Activated T-helper 9 cell treated with anti-CD3 and anti-CD28 coated beads, Interleukin-2, amount 50 U/mL, for 16 hours (primary cell): Measurements from ENCODE around the gene CACNG7.
A peak's percentile ranks its signal among the peaks of the same experiment; 100 is the strongest.

ENCODE experiments used
- DNase-seq: peaks from one replicate; pipeline ENCODE4 v3.0.0-alpha.2; 2020; ENCODE audit warnings: low read depth

Gene CACNG7

DNA sequence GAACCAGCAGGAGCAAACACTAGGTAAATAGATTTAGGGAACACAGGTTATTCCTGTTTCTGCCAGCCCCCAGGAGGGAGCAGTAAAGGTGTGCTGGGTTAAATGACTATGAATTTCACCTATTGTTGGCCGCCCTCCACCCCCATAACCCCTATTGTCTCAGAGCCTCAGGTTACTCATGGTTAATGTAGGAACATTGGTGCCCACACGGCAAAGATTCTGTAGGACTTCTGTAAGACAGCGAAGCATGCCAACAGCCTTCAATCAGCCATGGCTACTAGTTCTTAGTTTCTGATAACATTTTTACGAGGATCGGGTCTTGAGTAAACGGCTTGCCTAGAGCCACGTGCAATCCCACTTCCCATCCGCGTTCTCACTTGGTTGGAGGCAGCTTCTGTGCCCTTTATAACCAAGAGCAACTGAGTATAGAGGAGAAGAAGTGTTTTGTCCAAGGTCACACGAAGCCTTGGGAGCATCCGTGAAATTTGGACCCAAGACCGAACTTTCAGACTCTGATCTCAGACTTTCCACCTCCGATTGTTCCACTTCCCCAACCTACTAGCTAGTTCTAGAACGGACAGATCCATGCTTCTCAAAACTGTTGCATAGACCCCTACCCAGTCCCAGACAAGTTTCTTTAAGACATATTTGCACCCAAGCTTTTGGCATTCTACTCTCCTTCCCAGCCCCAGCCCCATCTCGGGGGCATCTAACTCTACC, 48.5 kb downstream of the CACNG7 start:
- DNase-seq = no peak

DNA sequence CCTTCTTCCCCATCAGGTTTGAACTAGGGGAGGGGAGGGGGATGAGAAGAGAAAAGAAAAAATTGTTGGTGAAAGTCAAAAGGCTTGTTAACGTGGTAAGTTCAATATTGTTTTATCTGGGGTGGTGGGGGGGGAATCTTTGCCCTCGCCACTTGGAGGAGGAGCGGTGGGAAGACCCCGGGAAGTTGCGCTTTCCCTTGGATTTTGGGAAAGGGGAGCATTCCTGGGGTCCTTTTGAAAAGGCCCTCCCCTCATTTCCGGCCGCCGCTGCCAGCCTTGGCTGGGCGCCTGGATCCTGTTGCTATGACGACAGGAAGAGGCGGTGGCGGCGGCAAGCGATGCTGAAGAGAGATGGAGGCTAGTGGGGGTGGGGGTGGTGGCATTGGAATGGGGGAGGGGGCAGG, 49.1 kb downstream of the CACNG7 start:
- no peak for DNase-seq

DNA sequence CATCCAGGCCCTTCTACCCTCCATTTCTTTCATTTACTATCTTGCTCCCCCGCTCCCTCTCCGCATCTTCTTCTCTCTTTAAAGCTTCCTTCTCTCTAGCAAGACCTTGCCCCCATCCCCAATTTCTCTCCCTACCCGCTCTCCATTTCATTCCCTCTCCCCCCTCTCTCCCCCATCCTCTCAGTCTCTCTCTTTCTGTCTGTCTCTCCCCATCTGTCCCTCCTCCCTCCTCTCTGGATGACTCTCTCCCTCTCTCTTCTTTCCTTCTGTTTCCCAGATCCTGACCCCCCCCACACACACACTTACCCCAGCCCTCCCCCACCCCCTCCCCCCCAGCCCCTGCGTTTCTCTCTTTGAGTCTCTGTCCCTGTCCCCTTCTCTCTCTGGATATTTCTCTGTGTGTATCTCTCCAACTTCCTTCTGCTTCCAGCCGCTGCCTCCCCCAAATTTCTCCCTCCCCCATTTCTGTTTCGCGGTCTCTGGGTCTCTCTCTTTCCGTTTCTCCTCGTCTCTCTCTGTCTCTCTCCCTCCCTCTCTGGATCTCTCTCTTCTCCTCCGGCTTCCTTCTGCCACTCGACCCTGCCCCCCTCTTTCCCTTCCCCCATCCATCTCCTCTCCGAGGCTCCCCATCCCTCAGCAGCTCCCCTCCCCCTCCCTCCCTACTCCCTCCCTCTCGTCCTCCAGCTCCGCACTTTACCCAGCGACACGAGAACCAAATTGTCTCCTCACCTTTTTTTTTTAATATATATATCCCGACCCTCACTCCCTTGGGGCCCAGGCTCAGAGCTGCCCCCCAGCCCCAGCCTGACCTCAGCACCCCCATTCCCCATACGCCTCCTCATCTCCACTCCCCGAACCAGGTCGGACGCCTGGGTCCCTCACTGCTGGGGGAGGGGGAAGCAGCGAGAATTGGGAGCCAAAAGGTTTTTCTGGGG, 50.0 kb downstream of the CACNG7 start:
- no peak for DNase-seq

DNA sequence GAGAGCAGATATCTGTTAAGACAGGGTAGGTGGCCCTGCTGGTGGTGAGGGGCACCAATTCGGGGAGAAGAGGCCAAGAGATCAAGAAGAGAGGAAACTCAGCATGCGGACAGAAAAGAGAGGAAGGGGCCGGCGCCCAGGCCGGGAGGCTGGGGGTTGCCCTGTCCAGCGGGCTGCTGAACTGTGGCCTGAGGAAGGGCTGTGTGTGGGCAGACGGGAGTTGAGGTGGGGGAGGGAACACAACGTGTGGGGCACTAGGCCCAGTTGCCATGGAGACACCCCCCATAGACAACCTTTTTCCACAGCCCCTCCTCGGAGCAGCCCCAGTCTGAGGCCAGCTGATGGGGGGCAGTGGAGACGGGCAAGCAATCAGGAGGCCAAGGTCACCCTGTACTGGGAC, 51.1 kb downstream of the CACNG7 start:
- no peak for DNase-seq

DNA sequence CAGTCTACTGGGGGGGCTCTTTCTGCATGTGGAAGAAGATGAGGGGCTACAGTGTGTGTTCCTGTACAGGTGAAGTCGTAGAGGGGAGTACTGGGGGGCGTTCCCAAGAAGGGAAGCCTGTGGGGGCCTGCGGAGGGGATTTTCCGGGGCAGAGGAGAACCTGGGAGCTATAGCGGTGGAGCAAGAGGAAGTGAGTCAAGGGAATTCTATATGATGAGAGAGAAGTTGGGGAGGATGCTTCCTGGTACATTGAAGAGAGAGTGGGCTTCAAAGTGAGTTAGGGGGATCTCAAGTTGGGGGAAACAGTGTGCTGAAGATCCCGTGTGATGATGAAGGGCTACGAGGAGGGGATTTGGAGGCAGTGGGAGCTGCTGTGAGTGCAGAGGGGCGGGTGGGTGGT, 51.8 kb downstream of the CACNG7 start:
- no peak for DNase-seq

DNA sequence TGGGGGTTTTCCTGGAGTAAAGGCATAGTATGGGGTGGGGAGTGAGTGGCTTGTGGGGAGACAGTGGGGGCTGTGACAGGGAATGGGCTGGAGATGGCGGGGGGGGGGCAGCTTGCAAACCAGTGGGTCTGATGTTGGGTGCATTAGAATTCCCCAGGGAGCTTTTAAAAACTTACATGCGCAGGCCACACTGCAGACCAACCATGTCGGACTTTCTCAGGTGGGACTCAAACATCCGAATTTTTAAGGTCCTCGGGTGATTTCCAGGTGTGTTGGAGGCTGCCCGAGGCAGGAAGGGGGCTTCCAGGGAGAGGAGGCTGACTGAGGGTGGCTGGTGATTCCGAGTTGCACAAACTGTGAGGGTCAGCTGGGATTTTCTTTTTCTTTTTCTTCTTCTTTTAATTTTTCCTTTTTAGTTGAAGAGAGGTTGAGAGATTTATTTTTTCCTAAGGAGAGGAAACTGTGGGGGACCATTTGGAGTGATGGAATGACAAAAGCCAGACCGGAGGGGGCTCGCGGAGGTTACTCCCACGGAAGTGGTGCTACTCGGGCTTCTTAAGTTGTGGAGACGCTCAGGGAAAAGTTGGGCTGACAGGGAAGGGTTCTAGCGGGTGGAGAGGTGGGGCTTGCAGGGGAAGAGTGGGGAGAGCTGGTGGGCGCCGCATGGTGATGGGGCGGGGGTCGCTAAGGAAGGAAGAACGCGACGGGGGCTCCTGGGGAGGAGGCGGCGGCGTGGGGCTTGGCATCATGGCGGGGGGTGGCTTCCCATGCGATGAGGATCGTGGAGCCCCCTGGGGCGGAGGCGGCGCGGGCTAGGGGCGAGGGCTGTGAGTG, 52.7 kb downstream of the CACNG7 start:
- DNase-seq = no peak

DNA sequence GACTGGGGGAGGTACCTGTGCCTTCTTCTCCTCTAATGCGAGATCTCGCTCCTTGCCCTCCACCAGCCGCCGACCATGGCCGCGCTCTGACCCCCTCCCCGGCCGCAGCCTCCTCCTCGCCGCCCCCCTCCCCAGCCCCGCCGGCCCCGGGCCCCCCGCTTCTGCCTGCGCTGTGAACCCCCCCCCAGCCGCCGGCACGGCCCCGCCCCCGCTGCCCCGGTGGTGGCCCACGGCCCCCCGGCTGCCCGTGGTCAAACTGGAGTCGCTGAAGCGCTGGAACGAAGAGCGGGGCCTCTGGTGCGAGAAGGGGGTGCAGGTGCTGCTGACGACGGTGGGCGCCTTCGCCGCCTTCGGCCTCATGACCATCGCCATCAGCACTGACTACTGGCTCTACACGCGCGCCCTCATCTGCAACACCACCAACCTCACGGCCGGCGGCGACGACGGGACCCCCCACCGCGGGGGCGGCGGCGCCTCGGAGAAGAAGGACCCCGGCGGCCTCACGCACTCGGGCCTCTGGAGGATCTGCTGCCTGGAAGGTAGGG, 53.9 kb downstream of the CACNG7 start, which contains the start of gene CACNG8:
Gene CACNG8, plus strand, starts transcription at position 51 of the 545 bp plus-strand sequence.
- no peak for DNase-seq

DNA sequence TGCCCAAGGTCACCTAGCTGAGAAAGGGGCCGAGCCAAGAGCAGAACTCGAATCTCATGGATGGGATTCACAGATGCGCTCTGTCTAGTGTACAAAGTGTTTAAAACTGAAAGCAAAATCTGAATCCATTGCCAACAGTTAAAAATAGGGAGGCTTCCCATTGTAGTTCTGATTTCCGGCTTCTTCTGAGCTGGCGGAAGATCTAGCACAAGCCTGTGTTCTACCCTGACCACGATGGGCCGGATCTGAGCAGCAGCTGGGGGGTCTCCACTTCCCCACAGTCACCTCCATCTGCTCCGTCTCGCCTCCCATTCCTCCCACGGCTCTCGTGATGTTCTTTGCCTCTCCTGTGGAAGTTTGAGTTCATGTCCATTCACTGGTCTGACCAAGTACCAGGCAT, 56.0 kb downstream of the CACNG7 start:
- no peak for DNase-seq

DNA sequence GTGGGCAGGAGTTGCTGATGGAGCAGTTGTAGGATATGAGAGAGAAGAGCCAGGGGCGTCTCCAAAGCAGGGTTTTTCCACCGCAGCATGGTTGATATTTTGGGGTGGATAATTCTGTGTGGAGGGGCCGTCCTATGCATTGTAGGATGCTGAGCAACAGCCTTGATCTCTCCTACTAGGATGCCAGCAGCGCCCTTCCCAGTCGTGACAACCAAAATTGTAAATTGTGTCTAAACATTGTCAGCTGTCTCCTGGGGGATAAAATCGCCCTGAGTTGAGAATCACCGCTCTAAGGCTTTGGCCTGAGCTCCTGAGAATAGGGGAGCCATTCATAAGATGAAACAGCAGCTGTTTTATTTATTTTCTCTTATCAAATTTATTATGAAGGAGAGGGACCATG, 57.9 kb downstream of the CACNG7 start:
- DNase-seq = no peak

DNA sequence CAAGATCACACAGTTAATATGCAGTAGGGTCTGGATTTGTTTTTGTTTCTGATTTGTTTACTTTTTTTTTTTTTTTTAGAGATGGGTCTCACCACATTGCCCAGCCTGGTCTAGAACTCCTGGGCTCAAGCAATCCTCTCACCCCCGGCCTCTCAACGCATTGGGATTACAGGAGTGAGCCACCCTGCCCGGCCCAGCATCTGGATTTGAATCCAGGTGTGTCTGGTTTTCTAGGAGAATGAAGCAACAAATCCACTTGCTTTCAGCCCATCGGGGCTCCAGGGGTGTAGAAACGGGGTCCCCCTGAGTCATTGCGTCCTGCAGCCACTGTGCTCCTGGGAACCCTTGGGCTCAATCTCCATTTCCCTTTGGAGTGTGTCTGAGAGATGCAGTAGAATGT, 60.3 kb downstream of the CACNG7 start:
- DNase-seq = no peak

DNA sequence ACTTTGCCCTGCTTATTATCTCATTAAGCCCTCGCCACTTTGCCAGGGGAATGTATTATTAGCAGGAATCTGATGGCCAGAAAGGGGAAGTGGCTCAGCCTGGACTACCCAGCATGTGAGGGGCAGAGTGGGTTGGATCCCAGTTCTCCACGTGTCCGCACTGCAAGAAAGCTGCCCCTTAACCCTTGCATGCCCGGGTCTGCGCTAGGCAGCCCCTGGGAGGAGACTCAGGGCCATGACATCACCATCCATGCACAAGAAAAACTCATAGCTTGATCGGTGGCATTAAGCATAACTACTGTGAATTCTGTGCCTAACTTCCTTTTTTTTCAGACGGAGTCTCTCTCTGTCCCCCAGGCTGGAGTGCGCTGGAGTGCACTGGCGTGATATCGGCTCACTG, 62.6 kb downstream of the CACNG7 start:
- no peak for DNase-seq

DNA sequence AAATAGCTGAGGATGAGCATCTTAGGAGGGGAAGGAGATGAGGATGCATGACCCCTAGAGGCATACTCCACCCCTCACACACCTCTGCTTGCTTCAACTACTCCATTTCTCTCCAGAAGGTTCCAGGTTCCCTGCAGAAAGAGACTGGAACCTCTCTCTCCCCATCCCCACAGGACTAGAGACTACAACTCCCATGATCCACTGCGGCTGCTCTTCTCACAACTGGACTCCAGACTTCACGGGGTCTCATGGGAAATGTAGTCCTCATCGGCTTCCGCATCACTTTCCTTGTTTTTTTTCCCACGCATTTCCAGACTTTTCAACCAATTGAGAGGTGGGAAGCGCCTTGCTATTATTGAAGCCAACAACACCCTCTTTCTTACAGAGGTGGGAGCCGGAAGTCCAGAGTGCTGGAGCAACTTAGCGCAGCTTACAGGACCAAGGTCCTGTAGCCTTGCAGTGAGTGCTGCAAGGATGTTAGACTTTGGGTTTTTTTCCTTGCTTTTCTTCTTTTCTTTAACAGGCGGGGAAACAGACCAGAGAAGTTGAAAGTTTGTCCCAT, 68.4 kb downstream of the CACNG7 start:
- DNase-seq = peak; percentile 31

DNA sequence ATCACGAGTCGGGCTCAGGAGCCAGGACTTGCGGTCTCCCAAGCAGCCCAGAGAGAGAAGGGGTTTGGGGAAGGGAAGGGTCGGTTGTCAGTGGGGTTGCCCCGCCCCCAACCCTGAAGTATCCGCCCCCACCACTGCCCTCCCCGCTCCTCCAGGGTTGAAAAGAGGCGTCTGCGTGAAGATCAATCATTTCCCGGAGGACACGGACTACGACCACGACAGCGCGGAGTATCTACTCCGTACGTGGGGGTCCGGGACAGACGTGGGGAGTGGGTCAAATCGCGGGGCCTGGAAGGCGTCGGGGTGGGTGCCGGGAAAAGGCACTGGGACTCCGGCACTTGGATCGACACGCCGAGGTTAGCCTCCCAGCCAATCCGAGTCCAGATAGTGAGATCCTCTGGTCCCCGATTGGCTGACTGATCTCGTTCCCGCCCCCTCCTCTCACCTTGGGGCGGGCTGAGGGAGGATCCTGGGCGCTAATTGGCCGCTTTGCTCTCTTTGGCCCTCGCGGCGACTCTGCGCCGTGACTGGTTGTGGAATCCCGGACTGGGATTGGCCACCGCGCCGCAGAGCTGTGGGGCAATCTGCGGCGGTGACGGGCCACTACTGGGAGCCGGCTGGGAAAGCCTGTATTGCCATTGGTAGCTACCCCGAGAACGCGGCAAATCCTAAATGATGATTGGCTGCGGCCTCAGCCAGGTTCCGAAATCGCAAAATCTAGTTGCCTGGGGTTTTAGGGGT, 69.1 kb downstream of the CACNG7 start:
- no peak for DNase-seq

DNA sequence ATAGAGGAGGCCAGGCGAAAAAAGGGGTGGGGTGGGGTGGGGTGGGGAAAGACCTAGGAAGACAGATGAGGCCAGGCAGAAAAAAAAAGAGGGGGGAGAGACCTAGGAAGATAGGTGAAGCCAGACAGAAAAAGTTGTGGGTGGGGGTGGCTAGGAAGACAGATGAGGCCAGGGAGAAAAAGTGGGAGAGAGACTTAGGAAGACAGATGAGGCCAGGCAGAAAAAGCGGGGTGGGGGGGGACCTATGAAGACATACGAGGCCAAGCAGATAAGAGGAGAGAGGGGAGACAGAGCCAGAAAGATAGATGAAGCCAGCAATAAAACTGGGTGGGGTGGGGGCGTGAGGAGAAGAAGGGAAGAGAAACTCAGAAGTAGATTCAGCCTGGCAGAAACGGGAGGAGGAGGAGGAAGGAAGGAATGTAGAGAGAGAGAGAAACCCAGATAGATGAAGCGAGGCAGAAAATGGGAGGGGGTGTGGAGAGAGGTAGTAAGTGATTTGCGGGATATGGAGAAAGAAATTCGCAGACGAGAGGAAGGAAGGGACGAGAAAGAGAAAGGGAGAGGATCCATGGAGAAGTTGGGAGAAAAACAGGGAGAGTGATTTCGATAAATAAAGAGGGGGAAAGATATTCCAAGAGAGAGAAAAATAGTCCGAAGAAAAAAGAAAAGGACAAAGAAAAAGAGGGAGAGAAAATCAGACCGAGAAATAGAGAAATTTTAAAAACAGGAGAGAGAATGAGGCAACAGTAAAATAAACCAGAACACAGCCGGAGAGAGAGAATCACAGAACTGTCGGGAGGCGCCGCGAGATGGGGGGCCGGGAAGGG, 70.1 kb downstream of the CACNG7 start:
- no peak for DNase-seq

DNA sequence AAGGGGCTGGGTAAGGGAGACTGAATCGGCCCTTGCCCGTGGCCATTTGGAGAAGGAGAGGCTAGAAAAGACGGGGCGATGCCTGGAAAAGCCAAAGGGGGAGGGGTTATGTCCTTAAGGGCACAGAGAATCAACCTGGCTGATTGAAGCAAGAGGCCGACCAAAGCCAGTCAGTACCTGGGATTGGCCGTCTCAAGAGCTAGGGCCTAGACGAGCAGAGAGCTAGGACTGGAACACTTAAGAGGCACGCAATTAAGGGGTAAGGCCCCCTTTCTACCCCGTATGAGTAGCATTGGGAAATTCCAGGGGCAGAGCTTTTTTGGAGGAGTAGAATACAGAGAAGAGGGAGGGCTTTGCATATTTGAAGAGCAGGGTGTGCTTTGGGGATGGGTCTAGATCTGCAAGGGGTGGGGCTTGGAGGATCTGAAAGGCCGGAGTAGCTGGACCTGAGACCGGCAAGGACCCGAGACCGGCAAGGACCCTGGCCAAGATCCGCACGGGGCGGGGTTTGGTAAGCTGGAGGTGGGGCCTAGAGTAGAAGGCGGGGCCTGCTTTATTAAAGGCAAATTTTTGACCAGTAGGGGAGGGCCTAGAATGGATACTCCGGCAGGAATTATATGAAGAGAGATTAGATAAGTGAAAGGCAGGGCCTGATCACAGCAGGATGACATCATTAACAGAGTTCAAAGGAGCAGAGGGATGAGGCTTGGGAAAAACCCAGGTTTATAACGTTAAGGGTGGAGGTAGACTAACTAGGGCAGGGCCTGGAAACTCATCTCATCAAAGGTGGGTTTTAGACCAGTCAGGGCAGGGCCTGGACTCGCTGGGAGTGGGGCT, 71.7 kb downstream of the CACNG7 start:
- DNase-seq = no peak

DNA sequence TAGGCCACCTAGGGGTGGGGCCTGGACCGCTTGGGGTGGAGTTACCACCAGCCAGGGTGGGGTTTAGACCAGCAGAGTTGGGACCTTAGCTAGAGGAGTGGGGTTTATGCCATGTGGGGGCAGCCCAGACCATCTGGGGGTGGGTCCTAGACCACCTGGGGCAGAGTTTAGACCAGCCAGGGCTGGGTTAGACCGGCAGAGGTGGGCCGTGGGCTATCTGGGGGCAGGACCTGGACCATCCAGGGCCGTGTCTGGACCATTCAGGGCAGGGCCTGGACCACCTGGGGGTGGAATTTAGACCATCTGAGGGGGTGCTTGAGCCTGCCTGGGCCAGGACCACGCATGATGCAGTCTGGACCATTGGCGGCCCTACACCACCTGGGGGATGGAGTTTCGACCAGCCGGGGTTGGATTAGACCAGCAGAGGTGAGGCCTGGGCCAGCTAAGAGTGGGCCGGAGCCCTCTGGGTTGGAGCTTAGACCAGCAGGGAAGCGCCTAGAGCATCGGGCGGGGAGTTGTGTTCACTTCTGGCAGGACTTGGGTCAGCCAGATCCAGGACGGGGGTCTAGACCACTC, 72.4 kb downstream of the CACNG7 start:
- DNase-seq = no peak

DNA sequence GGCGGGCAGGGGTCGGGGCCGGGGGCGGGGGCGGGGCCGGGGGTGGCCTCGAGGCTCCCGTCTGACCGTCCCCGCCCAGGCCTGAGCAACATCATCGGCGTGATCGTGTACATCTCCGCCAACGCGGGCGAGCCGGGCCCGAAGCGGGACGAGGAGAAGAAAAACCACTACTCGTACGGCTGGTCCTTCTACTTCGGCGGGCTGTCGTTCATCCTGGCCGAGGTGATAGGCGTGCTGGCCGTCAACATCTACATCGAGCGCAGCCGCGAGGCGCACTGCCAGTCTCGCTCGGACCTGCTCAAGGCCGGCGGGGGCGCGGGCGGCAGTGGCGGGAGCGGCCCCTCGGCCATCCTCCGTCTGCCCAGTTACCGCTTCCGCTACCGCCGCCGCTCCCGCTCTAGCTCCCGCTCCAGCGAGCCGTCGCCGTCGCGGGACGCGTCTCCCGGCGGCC, 72.9 kb downstream of the CACNG7 start:
- DNase-seq = no peak

DNA sequence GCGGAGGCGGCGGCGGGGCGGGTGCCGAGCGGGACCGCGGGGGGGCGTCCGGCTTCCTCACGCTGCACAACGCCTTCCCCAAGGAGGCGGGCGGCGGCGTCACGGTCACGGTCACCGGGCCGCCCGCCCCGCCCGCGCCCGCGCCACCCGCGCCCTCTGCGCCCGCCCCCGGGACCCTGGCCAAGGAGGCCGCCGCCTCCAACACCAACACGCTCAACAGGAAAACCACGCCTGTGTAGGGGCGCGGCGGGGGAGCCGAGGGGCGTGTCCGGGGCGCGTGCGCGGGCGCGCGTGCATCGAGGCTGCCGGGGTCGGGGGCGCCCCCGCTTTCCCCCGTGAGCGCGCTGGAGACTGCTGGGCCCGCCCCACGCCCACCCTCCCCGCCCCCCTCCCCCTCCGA, 73.5 kb downstream of the CACNG7 start:
- DNase-seq = no peak
